ENCODE data around the gene OSMR. TPM values are rescaled to one million over a fixed set of nuclear protein-coding genes. Genes with fewer than 3 reads are reported as not detected.

Gene OSMR
- total RNA-seq, 1 experiment from 2014 or later: 0.14 TPM

DNA sequence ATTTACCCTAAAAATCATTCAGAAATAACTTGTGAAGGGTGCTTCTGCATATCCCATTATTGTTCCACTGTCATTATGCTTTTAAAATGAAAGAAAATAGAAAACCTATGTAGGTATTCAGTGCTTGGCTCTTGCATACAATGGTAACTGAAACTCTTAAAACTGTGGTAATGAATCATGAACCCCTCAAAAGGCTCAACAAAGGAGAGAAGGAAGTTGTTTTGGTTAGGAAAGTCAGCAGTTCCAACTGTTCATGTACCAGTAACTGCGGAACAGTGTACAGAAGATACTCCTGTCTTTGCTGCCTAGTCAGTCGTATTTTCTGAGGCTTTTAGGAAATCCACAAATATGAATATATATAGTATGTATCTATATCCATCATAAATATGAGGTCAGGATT, 96.1 kb downstream of the OSMR start:
- Histone ChIP-seq H3K4me3 (no peak overlapping the region), H3K27me3 (no peaks in the 10 kb centered on the region), H3K9me3 (replicated peaks) (no peaks in the 10 kb centered on the region; the same call in 1 of the 2 replicates), H3K27ac (no peak overlapping the region), H3K4me1 (no peaks in the 10 kb centered on the region), H3K36me3 (peaks cover 37% of the 10 kb centered on the region)
- DNase-seq: no peak

DNA sequence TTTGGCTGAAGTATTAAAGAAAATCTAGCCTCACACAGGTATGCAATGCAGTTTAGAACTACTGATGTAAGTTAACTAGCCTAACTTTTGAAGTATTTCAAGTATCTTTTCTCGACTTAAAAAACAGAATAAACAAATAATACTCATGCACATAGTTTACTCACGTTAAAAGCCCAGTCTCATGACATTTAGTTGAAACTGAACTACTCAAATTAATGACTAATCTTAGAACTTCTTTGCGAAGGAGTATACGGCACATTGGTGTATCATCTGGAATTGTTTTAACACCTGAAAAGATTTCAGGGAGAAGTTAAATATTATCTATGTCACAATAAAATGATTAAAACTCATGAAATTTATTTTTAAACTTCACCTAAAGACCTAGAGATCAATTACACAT, 98.5 kb downstream of the OSMR start:
- H3K4me3 ChIP-seq: no peak overlapping the region
- H3K9me3 ChIP-seq (replicated peaks): no peaks in the 10 kb centered on the region; the same call in 1 of the 2 replicates
- H3K36me3 ChIP-seq: peaks cover 44% of the 10 kb centered on the region
- DNase-seq: no peak
- no peaks in the 10 kb centered on the region for H3K27me3 ChIP-seq
- no peaks in the 10 kb centered on the region for H3K4me1 ChIP-seq
- H3K27ac ChIP-seq: no peak overlapping the region

DNA sequence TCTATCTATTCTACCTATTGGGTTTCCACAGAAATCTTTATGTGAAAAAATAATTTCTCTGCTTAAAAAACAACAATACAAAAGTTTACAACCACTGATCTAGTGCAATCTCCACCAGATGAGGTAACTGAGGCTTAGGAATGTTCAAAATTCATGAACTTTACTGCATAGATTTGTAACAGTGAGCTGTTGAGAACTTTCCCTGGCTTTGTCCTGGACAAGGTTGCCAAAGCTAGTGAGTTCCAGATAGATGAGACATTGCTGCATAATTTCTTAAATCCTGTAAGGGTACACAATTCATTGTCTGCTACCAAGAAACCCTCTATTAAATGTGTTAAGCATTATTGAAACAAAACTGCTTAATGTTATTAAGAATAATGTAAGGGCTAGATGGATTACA, 102.7 kb downstream of the OSMR start:
- Histone ChIP-seq H3K4me1 (no peaks in the 10 kb centered on the region), H3K27ac (no peak overlapping the region), H3K9me3 (replicated peaks) (no peaks in the 10 kb centered on the region), H3K27me3 (no peaks in the 10 kb centered on the region), H3K36me3 (peaks cover 51% of the 10 kb centered on the region), H3K4me3 (no peak overlapping the region)
- no peak for DNase-seq

DNA sequence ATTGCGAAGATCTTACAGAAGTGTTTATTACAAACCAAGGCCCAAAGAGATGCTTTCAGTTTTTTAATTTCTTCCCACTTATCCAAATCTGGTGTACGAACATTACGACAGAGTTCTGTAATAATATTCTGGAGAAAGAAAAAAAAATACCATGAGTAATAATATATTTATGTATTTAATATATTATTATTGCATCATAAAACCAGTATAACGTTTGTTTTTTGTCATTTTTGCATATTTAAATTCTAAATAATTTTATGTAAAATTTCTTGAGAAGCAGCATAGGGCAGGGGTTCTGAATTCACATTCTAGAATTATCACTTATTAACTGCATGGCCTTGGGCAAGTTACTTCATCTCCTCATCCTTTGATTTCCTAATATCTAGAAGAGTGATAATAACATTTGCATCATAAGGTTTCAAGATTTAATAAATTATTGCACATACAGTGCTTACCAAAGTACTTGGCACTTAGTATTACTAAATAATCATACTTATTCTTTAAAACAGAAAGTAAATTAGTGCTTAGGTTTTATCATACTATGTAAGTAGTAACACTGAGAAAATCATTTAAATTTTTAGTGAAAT, 107.7 kb downstream of the OSMR start:
- no peak for DNase-seq
- Histone ChIP-seq H3K36me3 (peaks cover 54% of the 10 kb centered on the region), H3K4me3 (no peak overlapping the region), H3K27ac (no peak overlapping the region), H3K27me3 (no peaks in the 10 kb centered on the region), H3K9me3 (replicated peaks) (no peaks in the 10 kb centered on the region), H3K4me1 (no peaks in the 10 kb centered on the region)

DNA sequence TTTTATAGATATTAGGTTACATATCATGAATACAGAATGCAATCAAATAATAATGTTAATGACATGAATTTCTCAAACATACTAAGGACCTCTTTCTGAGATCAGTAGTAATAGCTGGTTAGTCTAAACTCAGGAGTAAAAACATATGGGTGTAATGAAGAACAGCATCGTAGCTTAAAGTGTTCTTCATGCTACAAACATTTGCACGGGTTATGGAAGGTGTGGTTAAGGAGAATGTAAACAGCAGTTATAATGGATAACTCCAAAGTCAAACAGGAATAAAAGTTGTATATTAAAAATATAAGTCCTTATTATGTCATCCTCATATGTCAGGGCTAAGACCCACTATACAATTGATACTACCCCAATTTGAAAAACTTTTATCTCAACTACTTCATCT, 115.9 kb downstream of the OSMR start:
- no peak overlapping the region for H3K4me3 ChIP-seq
- H3K27ac ChIP-seq: no peak overlapping the region
- DNase-seq: no peak
- no peaks in the 10 kb centered on the region for H3K27me3 ChIP-seq
- no peaks in the 10 kb centered on the region for H3K9me3 ChIP-seq (replicated peaks)
- H3K4me1 ChIP-seq: no peaks in the 10 kb centered on the region
- peaks cover 61% of the 10 kb centered on the region for H3K36me3 ChIP-seq

DNA sequence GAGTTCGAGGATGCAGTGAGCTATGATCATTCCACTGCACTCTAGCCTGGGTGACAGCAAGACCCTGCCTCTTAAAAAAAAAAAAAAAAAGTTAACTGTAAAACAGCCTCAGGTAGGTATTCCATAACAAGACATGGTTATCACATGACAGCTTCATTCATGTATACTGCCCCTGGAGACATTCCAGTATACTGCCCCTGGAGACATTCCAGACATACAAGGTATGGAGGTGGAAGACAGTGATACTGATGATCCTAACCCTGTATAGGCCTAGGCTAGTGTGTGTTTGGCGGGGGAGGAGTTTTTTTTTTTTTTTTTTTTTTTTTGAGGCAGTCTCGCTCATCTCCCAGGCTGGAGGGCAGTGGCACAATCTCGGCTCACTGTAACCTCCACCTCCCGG, 122.9 kb downstream of the OSMR start:
- Histone ChIP-seq H3K4me1 (no peaks in the 10 kb centered on the region), H3K4me3 (no peak overlapping the region)
- DNase-seq: no peak

DNA sequence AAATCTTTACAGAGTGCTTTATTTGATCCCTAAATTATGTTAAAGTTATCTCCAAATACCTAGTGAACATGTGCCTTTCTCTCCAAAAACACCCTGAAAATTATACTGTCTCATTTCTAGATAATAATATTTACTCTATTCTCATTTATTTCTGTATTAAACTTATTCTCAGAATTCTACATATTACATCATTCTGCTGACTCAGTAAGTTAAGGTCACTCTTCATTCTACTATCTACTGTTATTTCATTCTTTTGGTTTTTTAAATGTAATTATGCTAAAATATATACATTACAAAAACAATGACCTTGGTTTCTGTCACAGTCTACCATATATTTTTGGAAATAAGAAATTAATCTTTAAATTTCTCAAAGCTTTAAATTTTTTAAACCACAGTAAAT, 132.2 kb downstream of the OSMR start:
- no peak for DNase-seq
- Histone ChIP-seq H3K4me3 (no peak overlapping the region), H3K27ac (no peak overlapping the region), H3K4me1 (no peaks in the 10 kb centered on the region), H3K9me3 (replicated peaks) (no peaks in the 10 kb centered on the region), H3K36me3 (peaks cover 10% of the 10 kb centered on the region), H3K27me3 (no peaks in the 10 kb centered on the region)

More for the DNA sequence above, 122.9 kb downstream of the OSMR start:
- no peaks in the 10 kb centered on the region for H3K9me3 ChIP-seq (replicated peaks)
- H3K36me3 ChIP-seq: peaks cover 29% of the 10 kb centered on the region
- H3K27me3 ChIP-seq: no peaks in the 10 kb centered on the region
- H3K27ac ChIP-seq: no peak overlapping the region

DNA sequence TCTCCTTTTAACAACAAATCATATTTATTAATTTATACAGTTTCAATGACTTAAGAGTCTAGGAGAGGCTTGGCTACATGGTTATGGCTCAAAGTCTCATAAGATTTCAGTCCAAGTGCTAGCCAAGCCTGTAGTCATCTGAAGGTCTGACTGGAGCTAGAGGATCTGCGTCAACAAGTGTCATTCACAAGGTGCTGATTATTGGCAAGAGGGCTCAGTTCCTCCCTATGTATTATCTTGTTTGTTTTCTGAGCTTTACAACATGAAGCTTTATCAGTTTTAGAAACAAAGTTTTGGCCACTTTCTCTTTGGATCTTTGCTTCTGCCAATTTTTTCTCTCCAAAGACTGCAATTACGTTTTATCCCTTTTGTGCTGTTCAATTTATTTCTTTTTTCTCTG, 133.7 kb downstream of the OSMR start:
- Histone ChIP-seq H3K4me3 (no peak overlapping the region), H3K9me3 (replicated peaks) (no peaks in the 10 kb centered on the region), H3K36me3 (peaks cover 10% of the 10 kb centered on the region), H3K27me3 (no peaks in the 10 kb centered on the region), H3K27ac (no peak overlapping the region), H3K4me1 (no peaks in the 10 kb centered on the region)
- no peak for DNase-seq

Other genes starting within 250 kb of the OSMR start
- gene RICTOR, start 228.4 kb downstream of the OSMR start, total RNA-seq (2014; rRNA removed; shearing (Covaris generic)): 21.5 and 24.3 TPM in 2 replicates